A673 (cell line): ENCODE measurements around the gene FPR3.

ENCODE experiments used
- EZH2 ChIP-seq: fragments of 200-600 bp; sonication (generic); IDR thresholded peaks from 2 replicates; pipeline ENCODE4 v1.6.1; 2017; ENCODE audit warnings: borderline replicate concordance, low read depth, mild to moderate bottlenecking, mixed read lengths, antibody characterized with exemption, low read length; ENCODE audit not compliant: poor library complexity, severe bottlenecking
- TF ChIP-seq, protein P1 (sequence below): fragments of 300-800, 200-600 bp; sonication (generic); conservative IDR thresholded peaks from 2 replicates; pipeline ENCODE4 v1.5.1; 2017; ENCODE audit warnings: low read depth, mild to moderate bottlenecking, antibody characterized with exemption, low read length, moderate library complexity, mixed read lengths

DNA sequence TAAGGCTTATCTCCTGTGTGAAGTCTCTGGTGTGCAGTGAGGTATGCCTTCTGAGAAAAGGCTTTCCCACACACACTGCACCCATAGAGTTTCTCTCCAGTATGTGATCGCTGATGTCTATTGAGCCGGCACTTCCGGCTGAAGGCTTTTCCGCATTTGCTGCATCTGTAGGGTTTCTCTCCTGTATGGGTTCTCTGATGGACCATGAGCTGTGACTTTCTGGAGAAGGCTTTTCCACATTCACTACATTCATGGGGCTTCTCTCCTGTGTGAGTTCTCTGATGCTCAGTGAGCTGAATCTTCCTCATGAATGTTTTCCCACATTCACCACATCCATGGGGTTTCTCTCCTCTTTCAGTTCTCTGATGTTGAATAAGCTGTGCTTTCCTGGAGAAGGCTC lies 78.1 kb downstream of the FPR3 start:
- no peak for TF ChIP-seq EZH2
- TF ChIP-seq, protein P1, sequence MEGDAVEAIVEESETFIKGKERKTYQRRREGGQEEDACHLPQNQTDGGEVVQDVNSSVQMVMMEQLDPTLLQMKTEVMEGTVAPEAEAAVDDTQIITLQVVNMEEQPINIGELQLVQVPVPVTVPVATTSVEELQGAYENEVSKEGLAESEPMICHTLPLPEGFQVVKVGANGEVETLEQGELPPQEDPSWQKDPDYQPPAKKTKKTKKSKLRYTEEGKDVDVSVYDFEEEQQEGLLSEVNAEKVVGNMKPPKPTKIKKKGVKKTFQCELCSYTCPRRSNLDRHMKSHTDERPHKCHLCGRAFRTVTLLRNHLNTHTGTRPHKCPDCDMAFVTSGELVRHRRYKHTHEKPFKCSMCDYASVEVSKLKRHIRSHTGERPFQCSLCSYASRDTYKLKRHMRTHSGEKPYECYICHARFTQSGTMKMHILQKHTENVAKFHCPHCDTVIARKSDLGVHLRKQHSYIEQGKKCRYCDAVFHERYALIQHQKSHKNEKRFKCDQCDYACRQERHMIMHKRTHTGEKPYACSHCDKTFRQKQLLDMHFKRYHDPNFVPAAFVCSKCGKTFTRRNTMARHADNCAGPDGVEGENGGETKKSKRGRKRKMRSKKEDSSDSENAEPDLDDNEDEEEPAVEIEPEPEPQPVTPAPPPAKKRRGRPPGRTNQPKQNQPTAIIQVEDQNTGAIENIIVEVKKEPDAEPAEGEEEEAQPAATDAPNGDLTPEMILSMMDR, result no peak
